ENCODE results near the gene ITFG2. TPM values are rescaled to one million over a fixed set of nuclear protein-coding genes. Genes with fewer than 3 reads are reported as not detected.

ITFG2 gene
- total and polyA plus RNA-seq, 2 of the 13 experiments (the other 11 are each of a cell fraction or from before 2014, with no cell fraction given), result 14.8 to 15.5 TPM

GRCh38 chr12:2768224-2768961 is 44.1 kb upstream of the ITFG2 start:
- no peak for TF ChIP-seq RBM39 (IDR thresholded peaks at IDR 0.05; ENCODE audit: low read depth, low read length, poor library complexity, severe bottlenecking)
- TF ChIP-seq, protein P1, sequence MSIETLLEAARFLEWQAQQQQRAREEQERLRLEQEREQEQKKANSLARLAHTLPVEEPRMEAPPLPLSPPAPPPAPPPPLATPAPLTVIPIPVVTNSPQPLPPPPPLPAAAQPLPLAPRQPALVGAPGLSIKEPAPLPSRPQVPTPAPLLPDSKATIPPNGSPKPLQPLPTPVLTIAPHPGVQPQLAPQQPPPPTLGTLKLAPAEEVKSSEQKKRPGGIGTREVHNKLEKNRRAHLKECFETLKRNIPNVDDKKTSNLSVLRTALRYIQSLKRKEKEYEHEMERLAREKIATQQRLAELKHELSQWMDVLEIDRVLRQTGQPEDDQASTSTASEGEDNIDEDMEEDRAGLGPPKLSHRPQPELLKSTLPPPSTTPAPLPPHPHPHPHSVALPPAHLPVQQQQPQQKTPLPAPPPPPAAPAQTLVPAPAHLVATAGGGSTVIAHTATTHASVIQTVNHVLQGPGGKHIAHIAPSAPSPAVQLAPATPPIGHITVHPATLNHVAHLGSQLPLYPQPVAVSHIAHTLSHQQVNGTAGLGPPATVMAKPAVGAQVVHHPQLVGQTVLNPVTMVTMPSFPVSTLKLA (IDR thresholded peaks at IDR 0.05), result peak; percentile 76
- no peak overlapping the region for H3K9ac ChIP-seq (ENCODE audit: insufficient read depth, low read depth, low read length)
- in situ Hi-C loops (cut with HindIII; ENCODE audit: extremely low pct_ligation_motif_present, low pct_unique_long_range_greater_than_20kb), result no loop called here
- H3K4me3 ChIP-seq (replicated peaks in 1 of 3; ENCODE audit: insufficient read depth in 1 of 3, low read depth in 2 of 3, low read length in 3 of 3), result no peak overlapping the region
- intact Hi-C loops (cut with micrococcal nuclease; ENCODE audit: unreplicated experiment), result no loop called here
- ChIA-PET POLR2A (no interaction called here), CTCF (ENCODE audit: low intra/inter-chr PET ratio, low total read pairs) (no interaction called here)
- 17% methylated on average over 9 of the region's 10 CpGs for WGBS (ENCODE audit: low lambda C conversion rate)
- no TSS peak for BruUV-seq (replicated peaks)
- ATAC-seq, result no peak
- no peak for FAIRE-seq
- no peak for DNase-seq (ENCODE audit: low spot score)
- no peak overlapping the region for H3K4me2 ChIP-seq (ENCODE audit: low read depth, low read length)
- no peaks in the 10 kb centered on the region for H4K20me1 ChIP-seq (ENCODE audit: insufficient read depth, low read length)
- no peaks in the 10 kb centered on the region for H3K9me3 ChIP-seq (ENCODE audit: low read length)
- no peaks in the 10 kb centered on the region for H3K79me2 ChIP-seq (ENCODE audit: insufficient read depth, low read length)
- no peaks in the 10 kb centered on the region for H3K36me3 ChIP-seq (replicated peaks in 1 of 2; ENCODE audit: control insufficient read depth in 1 of 2, insufficient read depth in 2 of 2, low read length in 2 of 2)
- no peak overlapping the region for H2AFZ ChIP-seq (ENCODE audit: low read length)
- H3K4me1 ChIP-seq (ENCODE audit: insufficient read depth, low read length), result no peaks in the 10 kb centered on the region
- H3K27me3 ChIP-seq (ENCODE audit: control insufficient read depth in 1 of 2, insufficient read depth in 2 of 2, low read length in 2 of 2), result peaks cover 5 to 31% of the 10 kb centered on the region in 2 experiments
- no peak overlapping the region for H3K27ac ChIP-seq (ENCODE audit: extremely low read length, insufficient read depth, low read length)

DNA sequence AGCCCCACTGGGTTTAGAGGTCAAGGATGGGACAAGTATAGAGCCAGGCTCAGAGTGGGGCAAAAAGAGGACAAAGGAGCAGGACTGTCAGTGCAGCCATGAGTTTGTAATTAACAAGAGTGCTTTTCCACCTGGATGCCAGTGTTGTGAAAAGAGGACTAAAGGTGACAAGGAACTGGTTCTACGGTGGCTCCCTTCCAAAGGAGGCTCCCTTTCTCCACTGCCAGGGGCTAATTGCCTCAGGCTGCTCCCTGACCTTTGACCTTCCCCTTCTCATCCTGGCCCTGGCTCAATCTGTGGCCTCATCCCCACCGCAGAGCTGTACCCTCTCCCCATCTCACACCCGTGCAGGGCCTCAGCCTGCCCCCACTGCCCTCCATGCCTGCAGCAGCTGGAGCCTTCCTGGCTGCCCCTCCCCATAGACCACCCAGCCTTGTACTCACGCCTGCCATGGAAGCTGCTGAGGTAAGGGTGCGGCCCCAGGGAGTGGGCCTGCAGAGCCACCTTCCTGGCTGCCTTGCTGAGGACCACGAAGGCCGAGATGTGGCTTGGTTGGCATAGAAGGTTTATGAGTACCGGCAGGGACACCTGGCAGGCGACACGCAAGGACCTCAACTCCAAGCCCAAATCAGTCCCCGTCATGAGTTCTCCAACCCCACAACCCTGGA is 42.5 kb upstream of the ITFG2 start:
- H3K79me2 ChIP-seq (ENCODE audit: insufficient read depth, low read length), result no peaks in the 10 kb centered on the region
- intact Hi-C loops (cut with micrococcal nuclease; ENCODE audit: unreplicated experiment), result no loop called here
- FAIRE-seq (no peak), DNase-seq (ENCODE audit: low spot score) (no peak), ATAC-seq (no peak)
- H3K27ac ChIP-seq (ENCODE audit: extremely low read length, insufficient read depth, low read length), result no peak overlapping the region
- H4K20me1 ChIP-seq (ENCODE audit: insufficient read depth, low read length), result no peaks in the 10 kb centered on the region
- no peak overlapping the region for H3K4me2 ChIP-seq (ENCODE audit: low read depth, low read length)
- BruUV-seq (replicated peaks), result no TSS peak
- H3K9ac ChIP-seq (ENCODE audit: insufficient read depth, low read depth, low read length), result no peak overlapping the region
- CTCF ChIA-PET (ENCODE audit: low intra/inter-chr PET ratio, low total read pairs), result no interaction called here
- in situ Hi-C loops (cut with HindIII; ENCODE audit: extremely low pct_ligation_motif_present, low pct_unique_long_range_greater_than_20kb), result no loop called here
- H2AFZ ChIP-seq (ENCODE audit: low read length), result no peak overlapping the region
- H3K4me3 ChIP-seq (replicated peaks in 1 of 3; ENCODE audit: insufficient read depth in 1 of 3, low read depth in 2 of 3, low read length in 3 of 3), result no peak overlapping the region
- POLR2A ChIA-PET, result no interaction called here
- no peaks in the 10 kb centered on the region for H3K9me3 ChIP-seq (ENCODE audit: low read length)
- H3K27me3 ChIP-seq (ENCODE audit: control insufficient read depth in 1 of 2, insufficient read depth in 2 of 2, low read length in 2 of 2), result peaks cover 8 to 42% of the 10 kb centered on the region in 2 experiments
- H3K36me3 ChIP-seq (replicated peaks in 1 of 2; ENCODE audit: control insufficient read depth in 1 of 2, insufficient read depth in 2 of 2, low read length in 2 of 2), result no peaks in the 10 kb centered on the region
- 21% methylated on average over 5 of the region's 11 CpGs for WGBS (ENCODE audit: low lambda C conversion rate)
- no peaks in the 10 kb centered on the region for H3K4me1 ChIP-seq (ENCODE audit: insufficient read depth, low read length)
- TF ChIP-seq ZBTB1 (CRISPR knock-in tag; IDR thresholded peaks at IDR 0.05; ENCODE audit: borderline replicate concordance) (no peak), PTBP1 (IDR thresholded peaks at IDR 0.05; ENCODE audit: low read depth, low read length, poor library complexity, severe bottlenecking) (no peak), ZNF674 (CRISPR knock-in tag; IDR thresholded peaks at IDR 0.05; ENCODE audit: low read depth) (no peak), YY1 (IDR thresholded peaks at IDR 0.05; ENCODE audit: insufficient read depth, insufficient replicate concordance, low read depth, low read length) (no peak), KDM6A (CRISPR knock-in tag; IDR thresholded peaks at IDR 0.05; ENCODE audit: low read depth) (no peak), ZBTB2 (CRISPR knock-in tag; IDR thresholded peaks at IDR 0.05; ENCODE audit: low read depth) (no peak)
- TF ChIP-seq, protein P2, sequence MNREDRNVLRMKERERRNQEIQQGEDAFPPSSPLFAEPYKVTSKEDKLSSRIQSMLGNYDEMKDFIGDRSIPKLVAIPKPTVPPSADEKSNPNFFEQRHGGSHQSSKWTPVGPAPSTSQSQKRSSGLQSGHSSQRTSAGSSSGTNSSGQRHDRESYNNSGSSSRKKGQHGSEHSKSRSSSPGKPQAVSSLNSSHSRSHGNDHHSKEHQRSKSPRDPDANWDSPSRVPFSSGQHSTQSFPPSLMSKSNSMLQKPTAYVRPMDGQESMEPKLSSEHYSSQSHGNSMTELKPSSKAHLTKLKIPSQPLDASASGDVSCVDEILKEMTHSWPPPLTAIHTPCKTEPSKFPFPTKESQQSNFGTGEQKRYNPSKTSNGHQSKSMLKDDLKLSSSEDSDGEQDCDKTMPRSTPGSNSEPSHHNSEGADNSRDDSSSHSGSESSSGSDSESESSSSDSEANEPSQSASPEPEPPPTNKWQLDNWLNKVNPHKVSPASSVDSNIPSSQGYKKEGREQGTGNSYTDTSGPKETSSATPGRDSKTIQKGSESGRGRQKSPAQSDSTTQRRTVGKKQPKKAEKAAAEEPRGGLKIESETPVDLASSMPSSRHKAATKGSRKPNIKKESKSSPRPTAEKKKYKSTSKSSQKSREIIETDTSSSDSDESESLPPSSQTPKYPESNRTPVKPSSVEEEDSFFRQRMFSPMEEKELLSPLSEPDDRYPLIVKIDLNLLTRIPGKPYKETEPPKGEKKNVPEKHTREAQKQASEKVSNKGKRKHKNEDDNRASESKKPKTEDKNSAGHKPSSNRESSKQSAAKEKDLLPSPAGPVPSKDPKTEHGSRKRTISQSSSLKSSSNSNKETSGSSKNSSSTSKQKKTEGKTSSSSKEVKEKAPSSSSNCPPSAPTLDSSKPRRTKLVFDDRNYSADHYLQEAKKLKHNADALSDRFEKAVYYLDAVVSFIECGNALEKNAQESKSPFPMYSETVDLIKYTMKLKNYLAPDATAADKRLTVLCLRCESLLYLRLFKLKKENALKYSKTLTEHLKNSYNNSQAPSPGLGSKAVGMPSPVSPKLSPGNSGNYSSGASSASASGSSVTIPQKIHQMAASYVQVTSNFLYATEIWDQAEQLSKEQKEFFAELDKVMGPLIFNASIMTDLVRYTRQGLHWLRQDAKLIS (CRISPR knock-in tag; IDR thresholded peaks at IDR 0.05), result no peak
